Ishikawa (cell line): ENCODE measurements around the gene HMGB1.
A peak's percentile ranks its signal among the peaks of the same experiment; 100 is the strongest.

Experiments
- EGR1 ChIP-seq: IDR thresholded peaks from 2 replicates; pipeline ENCODE4 v1.6.1; 2012
- EP300 ChIP-seq: IDR thresholded peaks from 2 replicates; pipeline ENCODE4 v1.6.1; 2012; ENCODE audit warnings: borderline replicate concordance
- FOXM1 ChIP-seq: IDR thresholded peaks from 2 replicates; pipeline ENCODE4 v1.6.1; 2012; ENCODE audit warnings: low read depth, borderline replicate concordance
- MAX ChIP-seq: IDR thresholded peaks from 2 replicates; pipeline ENCODE4 v1.6.1; 2012
- TAF1 ChIP-seq: IDR thresholded peaks from 2 replicates; pipeline ENCODE4 v1.6.1; 2012; ENCODE audit warnings: low read depth, mild to moderate bottlenecking
- YY1 ChIP-seq: IDR thresholded peaks from 2 replicates; pipeline ENCODE4 v1.6.1; 2012; ENCODE audit warnings: low read depth
- TF ChIP-seq, protein P1 (sequence below): IDR thresholded peaks from 2 replicates; pipeline ENCODE4 v1.6.1; 2012; ENCODE audit warnings: low read depth, mild to moderate bottlenecking

DNA sequence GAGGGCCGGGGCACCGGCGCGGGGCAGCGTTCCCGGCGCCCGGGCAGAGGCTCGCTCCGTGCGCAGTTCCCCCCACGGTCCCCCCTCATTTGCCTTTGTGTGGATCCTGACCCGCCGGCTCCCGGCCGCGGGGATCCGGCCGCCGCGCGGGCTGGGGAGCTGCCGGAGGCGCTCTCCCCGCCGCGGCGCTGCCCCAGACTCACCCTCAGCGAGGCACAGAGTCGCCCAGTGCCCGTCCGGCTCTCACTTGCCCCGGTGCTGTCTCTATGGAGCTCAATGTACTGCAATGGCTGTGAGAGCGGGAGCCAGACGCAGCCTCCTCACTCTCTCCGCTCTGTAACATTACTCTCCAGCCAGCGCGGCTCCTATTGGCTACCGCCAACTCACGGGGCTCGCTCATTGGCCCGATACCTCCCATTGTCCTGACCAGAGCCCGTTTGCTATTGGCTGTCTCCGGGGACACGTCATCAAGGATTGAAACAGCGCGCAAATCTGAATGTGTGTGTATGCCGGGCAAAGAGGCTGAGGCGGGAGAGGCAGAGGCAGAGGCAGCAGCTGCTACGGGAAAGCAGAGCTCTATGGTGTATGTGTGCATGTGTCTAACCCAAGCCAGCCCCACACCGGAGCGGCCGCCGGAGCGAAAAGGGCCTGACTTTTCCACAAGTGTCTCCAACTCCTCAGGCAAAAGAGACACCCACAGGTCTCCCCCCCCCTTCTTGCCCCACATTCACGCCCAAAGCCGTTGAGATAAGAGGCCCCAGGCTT, at the start of gene HMGB1:
- TF ChIP-seq EGR1 (no peak), TAF1 (peak; percentile 88), MAX (peak; percentile 68), EP300 (no peak), FOXM1 (no peak), YY1 (peak; percentile 76; the same call in 1 of the 2 replicates)
- TF ChIP-seq, protein P1, sequence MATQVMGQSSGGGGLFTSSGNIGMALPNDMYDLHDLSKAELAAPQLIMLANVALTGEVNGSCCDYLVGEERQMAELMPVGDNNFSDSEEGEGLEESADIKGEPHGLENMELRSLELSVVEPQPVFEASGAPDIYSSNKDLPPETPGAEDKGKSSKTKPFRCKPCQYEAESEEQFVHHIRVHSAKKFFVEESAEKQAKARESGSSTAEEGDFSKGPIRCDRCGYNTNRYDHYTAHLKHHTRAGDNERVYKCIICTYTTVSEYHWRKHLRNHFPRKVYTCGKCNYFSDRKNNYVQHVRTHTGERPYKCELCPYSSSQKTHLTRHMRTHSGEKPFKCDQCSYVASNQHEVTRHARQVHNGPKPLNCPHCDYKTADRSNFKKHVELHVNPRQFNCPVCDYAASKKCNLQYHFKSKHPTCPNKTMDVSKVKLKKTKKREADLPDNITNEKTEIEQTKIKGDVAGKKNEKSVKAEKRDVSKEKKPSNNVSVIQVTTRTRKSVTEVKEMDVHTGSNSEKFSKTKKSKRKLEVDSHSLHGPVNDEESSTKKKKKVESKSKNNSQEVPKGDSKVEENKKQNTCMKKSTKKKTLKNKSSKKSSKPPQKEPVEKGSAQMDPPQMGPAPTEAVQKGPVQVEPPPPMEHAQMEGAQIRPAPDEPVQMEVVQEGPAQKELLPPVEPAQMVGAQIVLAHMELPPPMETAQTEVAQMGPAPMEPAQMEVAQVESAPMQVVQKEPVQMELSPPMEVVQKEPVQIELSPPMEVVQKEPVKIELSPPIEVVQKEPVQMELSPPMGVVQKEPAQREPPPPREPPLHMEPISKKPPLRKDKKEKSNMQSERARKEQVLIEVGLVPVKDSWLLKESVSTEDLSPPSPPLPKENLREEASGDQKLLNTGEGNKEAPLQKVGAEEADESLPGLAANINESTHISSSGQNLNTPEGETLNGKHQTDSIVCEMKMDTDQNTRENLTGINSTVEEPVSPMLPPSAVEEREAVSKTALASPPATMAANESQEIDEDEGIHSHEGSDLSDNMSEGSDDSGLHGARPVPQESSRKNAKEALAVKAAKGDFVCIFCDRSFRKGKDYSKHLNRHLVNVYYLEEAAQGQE = no peak
